HL-60 (cell line): Measurements from ENCODE around the gene NFIL3.
"Not testable (repeated sequence)": the region's sequence is repeated elsewhere in the genome, so short reads cannot be mapped to it uniquely, and the experiment has no call there.

Experiments
- GABPA ChIP-seq: IDR thresholded peaks from 2 replicates; pipeline ENCODE4 v1.6.1; 2012; ENCODE audit warnings: low read depth
- POLR2AphosphoS5 ChIP-seq: IDR thresholded peaks from 2 replicates; pipeline ENCODE4 v1.6.1; 2012; ENCODE audit warnings: low read depth
- REST ChIP-seq: IDR thresholded peaks from 2 replicates; pipeline ENCODE4 v1.6.1; 2012; ENCODE audit warnings: low read depth; ENCODE audit not compliant: insufficient replicate concordance
- TF ChIP-seq, protein P1 (sequence below): IDR thresholded peaks from one replicate; pipeline ENCODE4 v1.5.1; 2011; ENCODE audit warnings: low read length, control low read depth, inconsistent platforms; ENCODE audit not compliant: insufficient read depth

GRCh38 chr9:91389686-91390085 lies 33.9 kb downstream of the NFIL3 start:
- TF ChIP-seq POLR2AphosphoS5, GABPA, REST: not testable (repeated sequence)
- TF ChIP-seq, protein P1, sequence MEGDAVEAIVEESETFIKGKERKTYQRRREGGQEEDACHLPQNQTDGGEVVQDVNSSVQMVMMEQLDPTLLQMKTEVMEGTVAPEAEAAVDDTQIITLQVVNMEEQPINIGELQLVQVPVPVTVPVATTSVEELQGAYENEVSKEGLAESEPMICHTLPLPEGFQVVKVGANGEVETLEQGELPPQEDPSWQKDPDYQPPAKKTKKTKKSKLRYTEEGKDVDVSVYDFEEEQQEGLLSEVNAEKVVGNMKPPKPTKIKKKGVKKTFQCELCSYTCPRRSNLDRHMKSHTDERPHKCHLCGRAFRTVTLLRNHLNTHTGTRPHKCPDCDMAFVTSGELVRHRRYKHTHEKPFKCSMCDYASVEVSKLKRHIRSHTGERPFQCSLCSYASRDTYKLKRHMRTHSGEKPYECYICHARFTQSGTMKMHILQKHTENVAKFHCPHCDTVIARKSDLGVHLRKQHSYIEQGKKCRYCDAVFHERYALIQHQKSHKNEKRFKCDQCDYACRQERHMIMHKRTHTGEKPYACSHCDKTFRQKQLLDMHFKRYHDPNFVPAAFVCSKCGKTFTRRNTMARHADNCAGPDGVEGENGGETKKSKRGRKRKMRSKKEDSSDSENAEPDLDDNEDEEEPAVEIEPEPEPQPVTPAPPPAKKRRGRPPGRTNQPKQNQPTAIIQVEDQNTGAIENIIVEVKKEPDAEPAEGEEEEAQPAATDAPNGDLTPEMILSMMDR: not testable (repeated sequence)
